OCI-LY7 (cell line): ENCODE data around the gene NTRK1.

Experiments
- EZH2phosphoT487 ChIP-seq: fragments of 200-600 bp; sonication (generic); IDR thresholded peaks from 2 replicates; pipeline ENCODE4 v1.6.1; 2018; ENCODE audit warnings: low read depth, borderline replicate concordance, mild to moderate bottlenecking, mixed run types, antibody characterized with exemption, low read length, moderate library complexity, mixed read lengths
- TF ChIP-seq, protein P1 (sequence below): fragments of 200-600 bp; sonication (generic); conservative IDR thresholded peaks from 2 replicates; pipeline ENCODE4 v1.5.1; 2014; ENCODE audit warnings: mild to moderate bottlenecking, antibody characterized with exemption, low read length, moderate library complexity, mixed read lengths

DNA sequence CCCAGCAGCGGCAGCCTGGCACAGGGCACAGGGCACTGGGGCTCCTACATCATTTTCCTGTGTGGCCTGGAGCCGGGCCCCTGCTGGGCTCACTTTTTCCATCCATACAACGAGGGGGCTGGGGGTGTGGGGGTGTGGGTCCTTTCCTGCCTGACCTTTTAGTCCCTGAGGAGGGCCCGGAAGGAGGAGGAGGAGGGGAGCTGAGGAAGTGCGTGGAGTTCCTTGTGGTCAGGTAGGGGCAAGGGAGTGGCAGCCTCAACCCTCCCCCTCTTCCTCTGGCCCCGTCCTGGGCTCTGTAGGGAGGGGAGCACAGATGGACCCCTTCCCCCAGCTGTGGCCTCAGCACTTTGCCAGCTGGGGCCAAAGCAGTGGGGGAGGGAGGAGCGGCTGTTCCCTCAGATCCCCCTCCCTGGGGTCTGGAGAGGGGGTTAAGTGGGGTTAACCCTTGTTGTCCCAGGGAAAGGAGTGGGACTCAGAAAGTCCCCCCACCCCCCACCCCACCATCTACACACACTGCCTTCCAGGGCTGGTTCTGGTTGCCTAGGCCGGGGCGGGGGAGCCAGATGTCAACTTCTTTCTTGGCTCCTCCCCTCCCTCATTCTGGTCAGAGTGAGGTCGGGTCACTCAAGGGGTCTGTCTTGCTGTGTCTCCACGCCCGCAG is 5.7 kb downstream of the NTRK1 start:
- TF ChIP-seq, protein P1, sequence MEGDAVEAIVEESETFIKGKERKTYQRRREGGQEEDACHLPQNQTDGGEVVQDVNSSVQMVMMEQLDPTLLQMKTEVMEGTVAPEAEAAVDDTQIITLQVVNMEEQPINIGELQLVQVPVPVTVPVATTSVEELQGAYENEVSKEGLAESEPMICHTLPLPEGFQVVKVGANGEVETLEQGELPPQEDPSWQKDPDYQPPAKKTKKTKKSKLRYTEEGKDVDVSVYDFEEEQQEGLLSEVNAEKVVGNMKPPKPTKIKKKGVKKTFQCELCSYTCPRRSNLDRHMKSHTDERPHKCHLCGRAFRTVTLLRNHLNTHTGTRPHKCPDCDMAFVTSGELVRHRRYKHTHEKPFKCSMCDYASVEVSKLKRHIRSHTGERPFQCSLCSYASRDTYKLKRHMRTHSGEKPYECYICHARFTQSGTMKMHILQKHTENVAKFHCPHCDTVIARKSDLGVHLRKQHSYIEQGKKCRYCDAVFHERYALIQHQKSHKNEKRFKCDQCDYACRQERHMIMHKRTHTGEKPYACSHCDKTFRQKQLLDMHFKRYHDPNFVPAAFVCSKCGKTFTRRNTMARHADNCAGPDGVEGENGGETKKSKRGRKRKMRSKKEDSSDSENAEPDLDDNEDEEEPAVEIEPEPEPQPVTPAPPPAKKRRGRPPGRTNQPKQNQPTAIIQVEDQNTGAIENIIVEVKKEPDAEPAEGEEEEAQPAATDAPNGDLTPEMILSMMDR, result no peak
- no peak for TF ChIP-seq EZH2phosphoT487
